GM15510 (cell line): ENCODE measurements around the gene RAD51B.

Experiments used
- POLR2A ChIP-seq: IDR thresholded peaks from 3 replicates; pipeline ENCODE4 v1.6.1; 2011; ENCODE audit warnings: borderline replicate concordance; ENCODE audit not compliant: insufficient read length; ENCODE audit errors: extremely low read depth

Gene RAD51B

DNA sequence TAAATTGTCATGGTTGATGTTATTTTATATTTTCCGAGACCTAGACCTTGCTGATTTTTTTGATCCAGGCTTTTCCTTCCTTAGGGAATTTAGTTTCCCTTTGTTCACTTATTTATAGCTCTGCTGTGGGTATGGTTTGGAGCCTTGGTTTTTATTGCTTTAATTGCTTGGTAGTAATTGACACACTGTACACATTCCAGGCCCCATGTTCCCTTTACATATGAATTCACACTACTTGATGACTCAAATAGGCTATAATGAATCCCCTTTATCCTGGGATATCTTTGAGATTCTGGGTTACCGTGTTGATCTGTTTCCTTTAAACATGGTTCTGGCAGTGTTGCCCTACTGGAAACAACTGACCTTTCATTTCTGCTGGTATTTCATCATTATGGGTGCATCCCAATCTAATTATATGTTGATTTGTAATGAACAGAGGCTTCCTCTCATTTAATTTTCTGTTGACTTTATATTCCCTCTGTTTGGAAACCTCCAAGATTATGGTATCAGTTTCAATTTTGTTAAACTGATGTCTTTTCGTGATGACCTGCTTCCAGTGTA lies 424.0 kb downstream of the RAD51B start:
- TF ChIP-seq POLR2A = no peak

DNA sequence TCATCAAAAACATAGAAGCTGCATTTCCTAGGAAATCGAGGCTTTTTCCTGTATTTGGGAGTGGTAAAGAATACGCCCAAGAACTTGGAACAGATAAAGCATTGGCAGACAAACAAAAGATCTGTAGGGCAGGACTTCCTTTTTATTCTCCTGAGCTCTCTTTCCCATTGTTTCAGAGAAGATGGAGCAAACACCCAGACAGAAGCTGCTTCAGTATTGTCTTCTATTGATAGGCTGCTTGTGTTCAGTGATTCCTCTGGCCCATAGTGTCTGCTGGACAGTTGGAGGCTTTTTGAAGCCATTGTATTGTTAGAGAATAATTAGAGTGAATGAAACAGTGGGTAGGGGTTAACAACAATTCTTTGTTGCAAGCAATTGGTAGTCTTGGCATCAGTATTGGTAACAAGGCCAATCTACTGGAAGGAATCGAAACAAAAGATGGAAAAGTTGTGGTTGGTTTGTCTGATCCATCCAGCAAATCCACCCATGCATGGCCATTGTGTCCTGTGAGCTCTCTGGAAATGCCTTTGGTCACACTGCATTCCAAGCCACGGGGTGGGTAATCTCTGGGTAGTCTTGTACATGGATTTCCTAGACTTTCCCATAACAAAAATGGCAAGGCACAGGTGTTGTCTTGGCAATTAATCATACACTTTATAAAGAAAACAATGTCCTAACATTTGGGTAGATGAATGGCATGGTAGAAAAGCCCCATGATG lies 424.8 kb downstream of the RAD51B start:
- TF ChIP-seq POLR2A = no peak

DNA sequence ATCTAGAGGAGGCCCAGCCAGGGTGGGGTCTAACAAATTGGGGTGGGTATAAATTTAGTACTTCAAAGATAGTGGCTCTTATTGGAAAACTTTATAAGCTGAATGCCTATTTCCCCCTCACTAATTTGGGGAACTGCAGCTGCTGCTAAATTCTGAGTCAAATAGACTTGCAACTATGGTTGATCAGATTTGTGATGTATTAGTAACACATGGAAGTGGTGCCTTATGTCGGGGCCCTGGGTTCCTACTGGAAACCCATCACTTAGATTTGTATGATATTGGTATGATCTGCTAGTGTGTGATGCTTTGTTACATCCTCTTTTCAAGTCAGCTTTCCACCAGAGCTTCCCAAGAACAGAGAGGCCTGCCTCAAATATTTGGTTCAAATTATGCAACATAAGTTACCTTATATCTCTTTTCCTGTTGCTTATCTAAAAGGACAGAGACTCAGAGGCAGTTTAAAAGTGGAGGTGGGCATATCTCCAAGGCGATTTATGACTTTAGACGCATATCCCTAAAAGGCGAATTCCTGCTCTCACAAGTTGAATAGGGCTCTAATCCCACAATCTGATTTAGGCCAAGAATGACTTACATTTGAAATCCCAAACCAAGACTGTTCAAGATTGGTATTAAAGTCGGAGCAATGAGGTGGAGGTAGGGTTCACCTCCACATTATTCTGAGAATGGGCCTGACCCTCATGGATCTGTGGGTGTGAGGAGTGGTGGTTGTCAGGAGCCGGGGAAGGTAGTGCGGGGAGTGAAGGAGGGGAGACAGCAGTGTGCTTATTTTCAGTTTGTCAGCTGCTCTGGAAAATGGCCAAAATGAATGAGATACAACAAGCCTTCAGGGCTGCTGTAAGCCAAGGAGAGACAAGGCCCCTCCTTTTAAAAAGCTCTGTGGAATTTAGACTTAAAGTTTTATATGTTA lies 425.8 kb downstream of the RAD51B start:
- no peak for TF ChIP-seq POLR2A

DNA sequence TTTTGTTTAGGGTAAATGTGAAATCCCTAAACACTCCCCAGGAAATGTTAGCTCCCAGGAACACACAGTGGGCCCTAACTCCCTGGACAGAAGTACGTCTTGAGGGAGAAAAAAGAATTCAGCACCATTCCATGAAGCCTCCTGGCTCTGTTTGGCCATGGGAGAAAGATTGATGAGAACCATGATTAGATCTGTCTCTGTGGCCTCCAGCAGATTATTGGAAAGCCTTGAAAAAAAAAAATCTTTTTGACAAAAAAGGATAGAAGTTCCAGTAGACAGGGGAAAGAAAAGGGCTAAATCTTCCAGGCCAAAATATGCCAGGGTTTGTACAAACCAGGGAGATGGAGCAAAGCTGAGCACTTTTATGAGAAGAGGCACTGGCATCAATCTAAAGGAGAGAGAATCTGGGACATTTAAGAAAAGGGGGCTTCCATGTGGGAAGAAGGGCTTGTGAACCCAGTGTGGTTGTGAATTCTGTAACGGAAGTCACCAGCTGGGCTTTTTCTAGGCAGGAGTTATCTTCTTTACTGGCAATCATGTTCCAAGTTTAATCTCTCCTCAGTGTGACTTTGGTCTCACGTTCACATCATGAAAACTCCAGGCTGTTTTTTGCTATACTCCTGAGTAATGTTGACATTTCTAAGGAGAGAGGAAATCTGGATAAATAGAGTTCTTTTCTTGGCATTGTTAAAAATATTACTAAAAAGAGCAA lies 426.7 kb downstream of the RAD51B start:
- no peak for TF ChIP-seq POLR2A

DNA sequence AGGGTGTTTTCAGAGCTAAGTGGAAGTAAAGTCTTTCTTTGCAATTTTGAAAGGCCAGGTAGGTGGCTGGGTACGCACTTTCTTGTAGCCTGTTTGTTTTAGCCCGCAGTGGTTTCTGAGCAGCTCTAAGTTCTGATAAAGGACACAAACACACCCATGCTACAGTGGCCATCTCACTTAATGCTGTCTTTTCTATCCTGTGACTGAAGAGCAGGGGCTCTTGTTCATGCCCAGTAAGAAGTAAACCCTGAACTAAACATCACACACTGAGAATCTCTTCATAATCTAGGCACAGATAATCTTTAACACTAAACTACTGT lies 427.2 kb downstream of the RAD51B start:
- no peak for TF ChIP-seq POLR2A

DNA sequence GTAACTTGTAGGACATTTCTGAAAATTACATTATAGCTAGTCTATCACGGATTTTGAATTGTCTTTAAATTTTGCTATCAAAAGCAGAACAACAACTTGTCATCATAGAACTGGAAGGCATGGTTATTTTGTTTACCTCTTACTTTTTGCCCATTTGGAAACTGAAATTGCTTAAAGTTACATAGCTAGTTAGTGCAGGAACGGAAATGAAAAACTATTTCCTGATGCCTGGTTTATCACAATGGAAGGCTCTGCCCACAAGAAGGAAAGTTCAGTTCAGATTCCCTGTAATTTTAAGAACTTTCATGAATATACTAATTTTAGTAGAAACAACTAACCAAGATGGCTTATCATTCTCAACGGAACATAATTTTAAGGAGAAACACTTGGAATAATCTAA lies 427.7 kb downstream of the RAD51B start:
- no peak for TF ChIP-seq POLR2A

DNA sequence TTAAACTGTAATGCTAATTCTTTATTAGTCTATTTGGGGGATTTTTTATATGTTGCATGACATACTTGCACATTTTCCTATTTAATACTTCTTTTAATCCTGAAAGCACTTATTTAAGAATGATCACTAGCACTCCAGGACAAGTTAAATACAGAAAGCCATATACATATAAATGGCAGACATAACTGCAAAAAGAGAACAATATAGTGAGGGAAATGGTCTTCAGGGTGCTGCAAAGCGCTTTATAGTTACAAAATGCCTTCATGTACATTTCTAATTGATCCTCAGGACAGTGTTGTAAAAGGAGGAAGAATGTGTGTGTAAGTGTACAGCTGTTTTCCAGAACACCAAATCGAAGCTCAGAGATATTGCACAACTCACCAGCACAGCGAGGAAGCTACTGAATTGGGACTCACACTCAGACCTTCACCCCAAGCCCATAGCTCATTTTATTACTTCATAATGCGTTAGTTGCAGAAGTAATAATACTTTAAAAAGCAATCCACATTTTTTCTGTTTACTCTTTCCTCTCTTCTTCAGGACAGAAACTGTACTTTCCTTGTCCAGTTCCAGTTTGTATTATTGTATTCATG lies 428.2 kb downstream of the RAD51B start:
- TF ChIP-seq POLR2A = no peak

DNA sequence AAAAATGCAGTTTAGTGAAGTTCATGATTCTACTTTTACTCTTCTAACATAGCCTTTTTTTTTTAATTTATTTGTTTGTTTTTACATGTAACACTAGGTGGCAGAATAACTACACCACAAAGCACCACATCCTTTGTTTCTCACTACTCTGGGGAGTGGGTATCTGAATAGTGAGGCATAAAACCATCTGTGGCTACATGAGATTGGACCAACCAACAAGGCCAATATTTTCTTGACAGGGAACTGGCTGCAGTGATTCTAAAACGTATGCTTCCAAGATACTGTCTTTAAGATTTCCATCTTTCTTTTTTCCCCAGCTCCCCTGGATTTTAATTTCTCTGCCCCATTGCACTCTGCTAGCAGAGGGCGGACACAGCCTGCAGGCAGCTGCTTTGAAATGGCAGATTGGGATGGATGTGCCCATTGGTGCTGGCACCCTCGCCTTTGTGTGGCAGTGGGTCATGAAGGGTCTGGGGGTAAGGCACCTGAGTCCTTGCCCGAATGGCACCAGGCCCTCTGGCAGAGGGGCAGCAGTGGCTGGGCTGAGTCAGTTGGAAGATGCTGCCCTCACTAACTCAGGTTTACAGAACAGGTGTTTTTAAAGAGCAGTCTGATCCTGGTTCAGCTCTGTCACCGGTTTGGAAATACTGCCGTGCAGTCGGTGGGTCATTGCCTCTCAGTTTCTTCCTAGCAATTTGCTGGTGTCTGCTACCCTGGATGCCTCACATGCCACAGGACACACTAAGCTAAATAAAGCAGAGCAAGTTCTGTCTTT lies 429.1 kb downstream of the RAD51B start:
- no peak for TF ChIP-seq POLR2A

DNA sequence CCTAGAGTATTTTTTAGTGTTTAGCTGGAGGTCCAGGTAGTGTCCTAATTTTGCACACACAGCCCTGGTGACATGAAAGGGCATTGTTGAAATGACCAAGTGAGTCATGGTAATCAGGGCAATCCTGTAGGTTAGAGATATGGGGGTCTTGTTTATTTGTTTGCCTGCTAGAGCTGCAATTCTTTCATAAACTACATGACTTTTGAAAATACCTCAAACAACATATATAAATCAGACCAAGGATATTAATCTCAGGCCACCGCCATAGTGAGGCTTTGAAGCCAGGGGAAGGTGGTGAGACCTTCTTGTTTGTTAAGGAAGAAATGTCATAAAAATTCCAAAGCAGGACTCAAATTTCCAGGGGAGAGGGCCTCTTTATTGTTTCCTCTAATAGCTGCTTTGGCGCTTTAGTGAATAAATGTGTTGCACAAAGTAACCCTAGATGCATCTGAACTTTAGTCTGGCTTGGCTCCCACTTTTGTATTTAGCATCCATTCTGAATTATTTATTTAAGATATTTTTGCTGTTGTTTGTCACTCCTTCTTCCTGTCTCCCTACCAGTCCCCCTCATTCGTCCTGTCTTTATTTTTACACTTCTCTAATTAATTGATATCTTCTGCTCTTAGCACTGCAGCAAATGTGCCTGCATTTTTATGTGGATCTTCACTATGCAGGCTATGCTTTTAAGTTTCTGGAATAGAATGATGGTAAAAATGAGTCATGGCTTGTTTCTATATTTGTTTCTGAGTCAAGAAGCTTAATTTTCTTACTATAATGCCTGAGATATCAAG lies 430.3 kb downstream of the RAD51B start:
- TF ChIP-seq POLR2A = no peak

DNA sequence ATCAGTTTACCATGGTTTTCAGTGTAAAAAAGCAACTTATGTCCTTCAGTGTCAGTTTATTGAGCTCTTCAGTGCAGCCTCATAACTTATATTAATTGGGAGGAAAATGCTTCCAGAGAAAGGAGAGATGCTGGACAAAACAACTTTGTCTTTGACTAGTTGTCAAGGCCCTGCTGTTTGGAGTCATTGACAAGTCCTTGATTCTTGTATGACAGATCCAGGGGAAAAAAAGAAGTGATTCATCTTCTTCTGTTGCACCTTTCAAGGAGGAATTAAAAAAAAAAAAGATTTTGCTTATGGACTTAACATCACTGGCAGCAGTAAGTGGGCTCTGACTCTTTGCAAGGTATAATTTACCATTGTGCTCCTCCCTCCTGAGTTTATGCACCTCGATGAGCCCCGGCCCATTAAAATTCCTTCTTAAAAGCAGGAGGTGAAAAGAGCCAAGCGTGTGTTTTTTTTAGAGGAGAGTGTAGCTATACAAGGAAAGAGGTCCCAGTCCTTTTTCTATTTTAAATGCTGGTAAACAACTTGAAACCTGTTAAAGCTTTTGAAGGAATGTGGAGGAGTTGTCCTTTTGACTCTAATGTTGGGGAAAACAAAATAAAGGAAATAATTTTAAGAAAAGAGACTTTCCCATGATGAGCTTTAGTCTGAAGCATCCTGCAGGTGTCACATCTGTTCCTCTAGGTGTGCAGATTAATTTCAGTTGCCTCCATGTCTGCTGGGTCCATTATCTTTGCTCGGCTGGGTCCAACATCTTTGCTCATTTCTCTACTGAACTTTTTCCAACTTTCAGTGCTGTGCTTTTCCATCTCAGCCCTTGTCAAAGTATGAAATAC lies 431.6 kb downstream of the RAD51B start:
- TF ChIP-seq POLR2A = no peak

DNA sequence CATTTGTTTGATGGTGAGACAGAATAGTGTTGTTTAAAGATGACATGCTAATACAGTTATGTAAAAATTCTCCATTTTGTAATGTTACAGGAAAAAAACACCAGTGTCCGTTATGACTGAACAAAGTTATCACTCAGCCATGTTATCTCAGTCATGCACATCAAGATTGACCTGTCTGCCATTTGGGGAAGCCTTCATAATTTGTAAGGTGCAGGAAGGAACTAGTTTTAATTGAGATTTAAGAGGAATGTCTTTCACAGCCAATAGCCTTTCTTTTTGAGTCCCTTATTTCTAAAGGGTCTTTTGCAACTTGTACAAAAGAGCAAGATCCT lies 432.2 kb downstream of the RAD51B start:
- no peak for TF ChIP-seq POLR2A

DNA sequence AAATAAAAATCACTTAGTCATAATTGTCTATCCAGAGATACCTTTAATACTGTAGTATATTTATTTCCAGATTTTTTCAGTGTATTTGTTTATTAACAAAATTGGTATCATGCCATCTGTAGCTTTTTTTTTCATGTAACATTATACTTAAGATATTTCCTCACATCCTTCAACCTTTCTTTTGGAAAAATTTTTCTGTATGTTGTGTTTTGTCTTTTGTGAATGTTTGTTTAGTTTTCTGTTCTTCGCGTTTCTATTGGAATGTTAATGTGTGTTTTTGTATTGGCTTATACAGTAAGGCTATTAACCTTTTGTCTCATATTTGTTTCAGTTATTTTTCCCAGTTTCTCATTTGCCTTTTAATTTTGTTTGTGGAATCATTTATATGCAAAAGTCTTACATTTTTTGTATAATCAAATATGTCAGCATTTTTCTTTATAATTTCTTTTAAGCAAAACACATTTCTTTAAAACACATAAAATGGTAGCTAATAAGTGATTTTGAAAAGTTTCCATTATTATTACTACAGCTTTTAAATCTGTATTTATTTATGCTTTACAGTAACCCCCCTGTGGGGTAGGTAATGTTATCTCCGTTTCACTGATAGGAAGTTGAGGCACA lies 433.7 kb downstream of the RAD51B start:
- no peak for TF ChIP-seq POLR2A
